H9 (cell line): ENCODE results near the gene FUT1. TPM values are rescaled to one million over a fixed set of nuclear protein-coding genes. Genes with fewer than 3 reads are reported as not detected.

ENCODE experiments used
- DNase-seq: peaks from one replicate; pipeline ENCODE4 v3.0.0-alpha.2; 2017
- H2AFZ ChIP-seq: one replicate; pipeline ENCODE4 v1.6.1; 2013; ENCODE audit warnings: mild to moderate bottlenecking, low read length, control low read depth, moderate library complexity
- H2AK5ac ChIP-seq: 2 replicates; pipeline ENCODE4 v1.6.1; 2013; ENCODE audit warnings: low read length, control low read depth, mixed read lengths; ENCODE audit not compliant: insufficient read length
- H2BK120ac ChIP-seq: one replicate; pipeline ENCODE4 v1.6.1; 2013; ENCODE audit warnings: low read depth, mild to moderate bottlenecking, low read length, control low read depth, inconsistent platforms; ENCODE audit not compliant: poor library complexity, severe bottlenecking
- H2BK12ac ChIP-seq: 2 replicates; pipeline ENCODE4 v1.6.1; 2013; ENCODE audit warnings: low read length, control low read depth, mixed read lengths, low read depth; ENCODE audit not compliant: insufficient read length
- H2BK15ac ChIP-seq: 2 replicates; pipeline ENCODE4 v1.6.1; 2013; ENCODE audit warnings: low read depth, low read length, control low read depth
- H2BK20ac ChIP-seq: one replicate; pipeline ENCODE4 v1.6.1; 2013; ENCODE audit warnings: low read depth, mild to moderate bottlenecking, low read length, control low read depth, inconsistent platforms; ENCODE audit not compliant: poor library complexity, severe bottlenecking
- H2BK5ac ChIP-seq: 2 replicates; pipeline ENCODE4 v1.6.1; 2013; ENCODE audit warnings: low read length, control low read depth, mixed read lengths; ENCODE audit not compliant: insufficient read length
- H3K14ac ChIP-seq: 2 replicates; pipeline ENCODE4 v1.6.1; 2013; ENCODE audit warnings: low read length, control low read depth; ENCODE audit not compliant: insufficient read depth
- H3K18ac ChIP-seq: 2 replicates; pipeline ENCODE4 v1.6.1; 2013; ENCODE audit warnings: low read depth, mild to moderate bottlenecking, mixed read lengths, low read length, control low read depth; ENCODE audit not compliant: insufficient read length
- H3K23ac ChIP-seq: 2 replicates; pipeline ENCODE4 v1.6.1; 2013; ENCODE audit warnings: low read length, control low read depth, mixed read lengths, low read depth; ENCODE audit not compliant: insufficient read length
- H3K23me2 ChIP-seq: 2 replicates; pipeline ENCODE4 v1.6.1; 2013; ENCODE audit warnings: low read depth, mild to moderate bottlenecking, mixed read lengths, low read length, control low read depth; ENCODE audit not compliant: insufficient read length, poor library complexity, severe bottlenecking
- H3K27ac ChIP-seq: 2 replicates; pipeline ENCODE4 v1.5.1; 2013; ENCODE audit warnings: low read length, control low read depth, mixed read lengths, low read depth; ENCODE audit not compliant: insufficient read length
- H3K27me3 ChIP-seq: 2 replicates; pipeline ENCODE4 v1.6.1; 2013; ENCODE audit warnings: low read length, control low read depth, inconsistent platforms; ENCODE audit not compliant: insufficient read depth
- H3K4ac ChIP-seq: 2 replicates; pipeline ENCODE4 v1.6.1; 2013; ENCODE audit warnings: low read depth, mild to moderate bottlenecking, control low read depth, inconsistent platforms, low read length, moderate library complexity
- H3K4me1 ChIP-seq: 2 replicates; pipeline ENCODE4 v1.6.1; 2013; ENCODE audit warnings: low read length, control low read depth, inconsistent platforms; ENCODE audit not compliant: insufficient read depth
- H3K4me2 ChIP-seq: 2 replicates; pipeline ENCODE4 v1.6.1; 2013; ENCODE audit warnings: low read length, control low read depth, mixed read lengths; ENCODE audit not compliant: insufficient read length, insufficient read depth
- H3K56ac ChIP-seq: 2 replicates; pipeline ENCODE4 v1.6.1; 2013; ENCODE audit warnings: low read depth, mild to moderate bottlenecking, mixed read lengths, low read length, control low read depth; ENCODE audit not compliant: insufficient read length
- H3K79me1 ChIP-seq: 2 replicates; pipeline ENCODE4 v1.6.1; 2013; ENCODE audit warnings: low read depth, mild to moderate bottlenecking, moderate library complexity, low read length, control low read depth, inconsistent platforms; ENCODE audit not compliant: insufficient read depth, poor library complexity, severe bottlenecking
- H3K79me2 ChIP-seq: 2 replicates; pipeline ENCODE4 v1.6.1; 2013; ENCODE audit warnings: low read length, control low read depth, inconsistent platforms; ENCODE audit not compliant: insufficient read depth
- H3K9ac ChIP-seq: 2 replicates; pipeline ENCODE4 v1.6.1; 2013; ENCODE audit warnings: low read length, control low read depth, mixed read lengths; ENCODE audit not compliant: insufficient read length; ENCODE audit errors: extremely low read depth
- H3K9me3 ChIP-seq: one replicate; pipeline ENCODE4 v1.6.1; 2013; ENCODE audit warnings: low read depth, low read length, inconsistent platforms; ENCODE audit not compliant: control insufficient read depth
- H3T11ph ChIP-seq: one replicate; pipeline ENCODE4 v1.6.1; 2013; ENCODE audit warnings: mild to moderate bottlenecking, low read length, control low read depth, inconsistent platforms
- H4K20me1 ChIP-seq: one replicate; pipeline ENCODE4 v1.6.1; 2013; ENCODE audit not compliant: control insufficient read depth, insufficient read length, insufficient read depth
- H4K5ac ChIP-seq: 2 replicates; pipeline ENCODE4 v1.6.1; 2013; ENCODE audit warnings: low read depth, mild to moderate bottlenecking, mixed read lengths, low read length, control low read depth; ENCODE audit not compliant: insufficient read length
- H4K8ac ChIP-seq: replicated peaks from 2 replicates; pipeline ENCODE4 v1.6.1; 2013; ENCODE audit warnings: low read length, control low read depth, mixed read lengths, low read depth; ENCODE audit not compliant: insufficient read length
- H4K91ac ChIP-seq: 2 replicates; pipeline ENCODE4 v1.6.1; 2013; ENCODE audit warnings: low read depth, mild to moderate bottlenecking, moderate library complexity, mixed read lengths, low read length, control low read depth; ENCODE audit not compliant: insufficient read length
- H3K27ac Mint-ChIP-seq, 3 experiments: 2 replicates in 2 of 3; 3 replicates in 1 of 3; pipeline ENCODE4 v1.8.0; 2020 to 2021; ENCODE audit warnings: mixed read lengths in 3 of 3, mild to moderate bottlenecking in 1 of 3, moderate library complexity in 1 of 3
- H3K27me3 Mint-ChIP-seq: 2 replicates; pipeline ENCODE4 v1.8.0; 2021; ENCODE audit warnings: low read depth, mild to moderate bottlenecking, moderate library complexity, mixed read lengths
- H3K36me3 Mint-ChIP-seq, 3 experiments: 2 replicates in 2 of 3; 3 replicates in 1 of 3; pipeline ENCODE4 v1.8.0; 2020 to 2021; ENCODE audit warnings: low read depth in 3 of 3, mixed read lengths in 3 of 3; ENCODE audit not compliant: insufficient read depth in 1 of 3
- H3K4me1 Mint-ChIP-seq, 2 experiments: 2 replicates each; pipeline ENCODE4 v1.8.0; 2020; ENCODE audit warnings: mixed read lengths in 2 of 2
- H3K4me3 Mint-ChIP-seq, 2 experiments: 2 replicates in 1 of 2; 3 replicates in 1 of 2; pipeline ENCODE4 v1.8.0; 2020 to 2021; ENCODE audit warnings: mild to moderate bottlenecking in 2 of 2, mixed read lengths in 2 of 2, moderate library complexity in 1 of 2
- H3K9me3 Mint-ChIP-seq, 2 experiments: 2 replicates in 1 of 2; 3 replicates in 1 of 2; pipeline ENCODE4 v1.8.0; 2020; ENCODE audit warnings: mild to moderate bottlenecking in 2 of 2, mixed read lengths in 2 of 2, moderate library complexity in 1 of 2
- WGBS: extraction: QIAGEN DNeasy Blood & Tissue Kit; methylation state at CpG from one replicate; pipeline ENCODE4 v1.1.7; 2013; ENCODE audit warnings: missing lambda C conversion rate, low lambda C conversion rate, mixed read lengths; ENCODE audit not compliant: insufficient read length; ENCODE audit errors: extremely low coverage; 5-methylcytosine and 5-hydroxymethylcytosine counted together
- total RNA-seq: library from RNA; stranded (reverse); gene quantifications from 2 replicates; pipeline ENCODE4 v1.2.1, GENCODE V29; 2021
- TF ChIP-seq, protein P1 (sequence below): fragments of 200-600 bp; sonication (generic); conservative IDR thresholded peaks from 3 replicates; pipeline ENCODE4 v1.8.0; 2021; ENCODE audit warnings: antibody characterized with exemption, mild to moderate bottlenecking

The FUT1 gene
- total RNA-seq, 1 experiment from 2014 or later = 16.1 TPM

DNA sequence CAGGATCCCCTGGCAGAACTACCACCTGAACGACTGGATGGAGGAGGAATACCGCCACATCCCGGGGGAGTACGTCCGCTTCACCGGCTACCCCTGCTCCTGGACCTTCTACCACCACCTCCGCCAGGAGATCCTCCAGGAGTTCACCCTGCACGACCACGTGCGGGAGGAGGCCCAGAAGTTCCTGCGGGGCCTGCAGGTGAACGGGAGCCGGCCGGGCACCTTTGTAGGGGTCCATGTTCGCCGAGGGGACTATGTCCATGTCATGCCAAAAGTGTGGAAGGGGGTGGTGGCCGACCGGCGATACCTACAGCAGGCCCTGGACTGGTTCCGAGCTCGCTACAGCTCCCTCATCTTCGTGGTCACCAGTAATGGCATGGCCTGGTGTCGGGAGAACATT, 49.1 kb downstream of the FUT1 start:
- Histone ChIP-seq H2AK5ac (no peak overlapping the region), H3K56ac (no peak overlapping the region), H2BK12ac (no peak overlapping the region), H4K20me1 (no peaks in the 10 kb centered on the region), H3K27ac (no peak overlapping the region), H3K9me3 (no peaks in the 10 kb centered on the region), H3K23me2 (no peaks in the 10 kb centered on the region), H4K8ac (no peak overlapping the region), H2BK120ac (no peak overlapping the region), H4K5ac (no peak overlapping the region), H3K4ac (no peak overlapping the region), H3K18ac (no peak overlapping the region), H3K27me3 (no peaks in the 10 kb centered on the region), H3K4me1 (no peaks in the 10 kb centered on the region), H4K91ac (no peak overlapping the region), H2AFZ (no peak overlapping the region), H3K4me2 (no peak overlapping the region), H2BK20ac (no peak overlapping the region), H2BK5ac (no peak overlapping the region), H3K79me2 (no peaks in the 10 kb centered on the region), H3K23ac (no peak overlapping the region), H3T11ph (no peak overlapping the region), H3K14ac (no peak overlapping the region), H3K79me1 (no peaks in the 10 kb centered on the region), H2BK15ac (no peak overlapping the region), H3K9ac (no peak overlapping the region)
- H3K9me3 Mint-ChIP-seq = peaks cover 2 to 4% of the 10 kb centered on the region in 2 experiments; a peak in 3 of 5 replicates
- H3K27ac Mint-ChIP-seq = no peak overlapping the region
- peaks cover 24 to 37% (median 33%) of the 10 kb centered on the region in 3 experiments for H3K36me3 Mint-ChIP-seq
- H3K27me3 Mint-ChIP-seq = no peaks in the 10 kb centered on the region
- TF ChIP-seq, protein P1, sequence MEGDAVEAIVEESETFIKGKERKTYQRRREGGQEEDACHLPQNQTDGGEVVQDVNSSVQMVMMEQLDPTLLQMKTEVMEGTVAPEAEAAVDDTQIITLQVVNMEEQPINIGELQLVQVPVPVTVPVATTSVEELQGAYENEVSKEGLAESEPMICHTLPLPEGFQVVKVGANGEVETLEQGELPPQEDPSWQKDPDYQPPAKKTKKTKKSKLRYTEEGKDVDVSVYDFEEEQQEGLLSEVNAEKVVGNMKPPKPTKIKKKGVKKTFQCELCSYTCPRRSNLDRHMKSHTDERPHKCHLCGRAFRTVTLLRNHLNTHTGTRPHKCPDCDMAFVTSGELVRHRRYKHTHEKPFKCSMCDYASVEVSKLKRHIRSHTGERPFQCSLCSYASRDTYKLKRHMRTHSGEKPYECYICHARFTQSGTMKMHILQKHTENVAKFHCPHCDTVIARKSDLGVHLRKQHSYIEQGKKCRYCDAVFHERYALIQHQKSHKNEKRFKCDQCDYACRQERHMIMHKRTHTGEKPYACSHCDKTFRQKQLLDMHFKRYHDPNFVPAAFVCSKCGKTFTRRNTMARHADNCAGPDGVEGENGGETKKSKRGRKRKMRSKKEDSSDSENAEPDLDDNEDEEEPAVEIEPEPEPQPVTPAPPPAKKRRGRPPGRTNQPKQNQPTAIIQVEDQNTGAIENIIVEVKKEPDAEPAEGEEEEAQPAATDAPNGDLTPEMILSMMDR = no peak
- WGBS = no CpG with 5 or more reads among the region's 23 CpGs
- DNase-seq = no peak
- no peak overlapping the region for H3K4me3 Mint-ChIP-seq
- H3K4me1 Mint-ChIP-seq = peaks cover 2 to 7% of the 10 kb centered on the region in 2 experiments
